H1 (cell line): ENCODE measurements around the gene RHOH. TPM values are rescaled to one million over a fixed set of nuclear protein-coding genes. Genes with fewer than 3 reads are reported as not detected.

Experiments used
- CTCF ChIA-PET: fragments of 300-600 bp; sonication (Branson Sonifier 250); formaldehyde crosslinking; loops from one replicate; lab custom pipeline; 2021; ENCODE audit not compliant: partially characterized antibody; lab: Charles Lee
- POLR2A ChIA-PET: fragments of 300-600 bp; sonication (Branson Sonifier 250); formaldehyde crosslinking; loops from one replicate; lab custom pipeline; 2021; ENCODE audit warnings: inconsistent platforms; ENCODE audit not compliant: partially characterized antibody; lab: Charles Lee
- DNase-seq, 2 experiments: peaks; one replicate each; pipeline versions ENCODE4 v3.0.0 to v3.0.0-alpha.2; 2010 to 2022; ENCODE audit warnings: low spot score in 2 of 2, low read depth in 1 of 2, mixed read lengths in 1 of 2
- FAIRE-seq: peaks from 2 replicates; lab custom pipeline; 2011; peaks lifted over from hg19 to GRCh38; lab: Jason Lieb, UNC
- H2AFZ ChIP-seq: 2 replicates; pipeline ENCODE4 v1.8.1; 2012; ENCODE audit warnings: low read length, inconsistent platforms
- H2AK5ac ChIP-seq: 2 replicates; pipeline ENCODE4 v1.6.1; 2013; ENCODE audit warnings: low read depth, low read length
- H2BK120ac ChIP-seq: replicated peaks from 2 replicates; pipeline ENCODE3; 2013; ENCODE audit warnings: low read depth, low read length, inconsistent platforms
- H2BK12ac ChIP-seq: 2 replicates; pipeline ENCODE4 v1.6.1; 2013; ENCODE audit warnings: low read depth, low read length
- H2BK15ac ChIP-seq: 2 replicates; pipeline ENCODE4 v1.6.1; 2013; ENCODE audit warnings: low read length
- H2BK20ac ChIP-seq: 2 replicates; pipeline ENCODE4 v1.6.1; 2013; ENCODE audit warnings: low read length
- H2BK5ac ChIP-seq: 2 replicates; pipeline ENCODE4 v1.6.1; 2013; ENCODE audit warnings: low read depth, low read length
- H3K14ac ChIP-seq: 2 replicates; pipeline ENCODE4 v1.6.1; 2013; ENCODE audit warnings: inconsistent platforms; ENCODE audit not compliant: insufficient read length
- H3K18ac ChIP-seq: 2 replicates; pipeline ENCODE4 v1.6.1; 2013; ENCODE audit warnings: low read length; ENCODE audit errors: extremely low read depth
- H3K23ac ChIP-seq: 2 replicates; pipeline ENCODE4 v1.6.1; 2013; ENCODE audit warnings: inconsistent platforms; ENCODE audit not compliant: insufficient read length
- H3K23me2 ChIP-seq: 2 replicates; pipeline ENCODE4 v1.6.1; 2013; ENCODE audit warnings: low read depth, low read length
- H3K27ac ChIP-seq: 2 replicates; pipeline ENCODE4 v1.6.1; 2011; ENCODE audit warnings: low read depth, low read length, inconsistent platforms
- H3K27me3 ChIP-seq, 4 experiments: replicated peaks in 1 of 4; 1 replicate in 1 of 4; 2 replicates in 3 of 4; pipeline versions ENCODE4 v1.6.1 to v1.8.1; 2011 to 2013; ENCODE audit warnings: low read length in 3 of 4, mild to moderate bottlenecking in 3 of 4, inconsistent platforms in 2 of 4, mixed read lengths in 2 of 4, moderate library complexity in 1 of 4; ENCODE audit not compliant: control insufficient read depth in 3 of 4, insufficient read depth in 3 of 4; ENCODE audit errors: extremely low read depth in 1 of 4
- H3K36me3 ChIP-seq, 4 experiments: 2 replicates each; pipeline versions ENCODE4 v1.6.1 to v1.8.1; 2011 to 2013; ENCODE audit warnings: mild to moderate bottlenecking in 4 of 4, low read length in 3 of 4, moderate library complexity in 2 of 4, control low read depth in 1 of 4, inconsistent platforms in 1 of 4; ENCODE audit not compliant: insufficient read depth in 4 of 4, control insufficient read depth in 2 of 4
- H3K4ac ChIP-seq: replicated peaks from 2 replicates; pipeline ENCODE3; 2013; ENCODE audit warnings: low read length, low read depth, mixed read lengths, inconsistent platforms; ENCODE audit not compliant: insufficient read length
- H3K4me1 ChIP-seq, 4 experiments: replicated peaks in 1 of 4; 1 replicate in 1 of 4; 2 replicates in 3 of 4; pipeline versions ENCODE4 v1.6.1 to v1.8.1; 2011 to 2013; ENCODE audit warnings: low read length in 3 of 4, inconsistent platforms in 2 of 4, mixed read lengths in 1 of 4; ENCODE audit not compliant: insufficient read depth in 4 of 4, control insufficient read depth in 3 of 4
- H3K4me2 ChIP-seq, 2 experiments: 2 replicates each; pipeline versions ENCODE4 v1.6.1 to v1.8.1; 2011 to 2013; ENCODE audit warnings: low read depth in 2 of 2, low read length in 2 of 2, control low read depth in 1 of 2, inconsistent platforms in 1 of 2, mild to moderate bottlenecking in 1 of 2; ENCODE audit not compliant: insufficient read depth in 1 of 2
- H3K4me3 ChIP-seq, 4 experiments: fragments of 200-600, 300-600 bp in 1 of 4; sonication (generic), shearing (Covaris generic), sonication (Bioruptor Twin) in 1 of 4; 2 replicates each; pipeline versions ENCODE4 v1.5.1 to v1.8.1; 2011 to 2016; ENCODE audit warnings: low read length in 4 of 4, low read depth in 3 of 4, control low read depth in 2 of 4, inconsistent platforms in 2 of 4, mild to moderate bottlenecking in 2 of 4, mixed read lengths in 1 of 4, moderate library complexity in 1 of 4; ENCODE audit not compliant: insufficient read depth in 2 of 4; ENCODE audit errors: extremely low read depth in 1 of 4
- H3K56ac ChIP-seq: replicated peaks from 2 replicates; pipeline ENCODE3; 2013; ENCODE audit warnings: low read depth, mild to moderate bottlenecking, mixed read lengths, low read length, inconsistent platforms; ENCODE audit not compliant: insufficient read length
- H3K79me1 ChIP-seq: 2 replicates; pipeline ENCODE4 v1.6.1; 2013; ENCODE audit warnings: low read depth, low read length, control low read depth
- H3K79me2 ChIP-seq, 2 experiments: 2 replicates each; pipeline versions ENCODE4 v1.6.1 to v1.8.1; 2012 to 2013; ENCODE audit warnings: low read length in 2 of 2, mild to moderate bottlenecking in 2 of 2, inconsistent platforms in 1 of 2; ENCODE audit not compliant: insufficient read depth in 2 of 2, control insufficient read depth in 1 of 2
- H3K9ac ChIP-seq, 4 experiments: replicated peaks in 1 of 4; 1 replicate in 1 of 4; 2 replicates in 3 of 4; pipeline versions ENCODE4 v1.6.1 to v1.8.1; 2011 to 2013; ENCODE audit warnings: low read depth in 3 of 4, low read length in 3 of 4, control low read depth in 2 of 4, mild to moderate bottlenecking in 2 of 4, moderate library complexity in 2 of 4, inconsistent platforms in 1 of 4; ENCODE audit errors: extremely low read depth in 1 of 4
- H3K9me3 ChIP-seq, 2 experiments: 2 replicates each; pipeline versions ENCODE4 v1.6.1 to v1.8.1; 2012 to 2013; ENCODE audit warnings: mild to moderate bottlenecking in 2 of 2, moderate library complexity in 2 of 2, control low read depth in 1 of 2, inconsistent platforms in 1 of 2, low read depth in 1 of 2, low read length in 1 of 2, mixed read lengths in 1 of 2; ENCODE audit not compliant: insufficient read depth in 2 of 2
- H4K20me1 ChIP-seq, 2 experiments: replicated peaks in 1 of 2; 2 replicates each; pipeline versions ENCODE3 to v1.8.1; 2011 to 2013; ENCODE audit warnings: inconsistent platforms in 2 of 2, low read length in 2 of 2, mild to moderate bottlenecking in 1 of 2; ENCODE audit not compliant: insufficient read depth in 2 of 2, control insufficient read depth in 1 of 2
- H4K5ac ChIP-seq: 2 replicates; pipeline ENCODE4 v1.6.1; 2013; ENCODE audit warnings: low read length, low read depth, mixed read lengths, inconsistent platforms; ENCODE audit not compliant: insufficient read length
- H4K8ac ChIP-seq: 2 replicates; pipeline ENCODE4 v1.8.0; 2013; ENCODE audit warnings: mild to moderate bottlenecking, moderate library complexity, low read length, inconsistent platforms; ENCODE audit not compliant: insufficient read depth; ENCODE audit errors: extremely low read depth
- H4K91ac ChIP-seq: replicated peaks from 2 replicates; pipeline ENCODE3; 2013; ENCODE audit warnings: low read length, mixed read lengths, inconsistent platforms; ENCODE audit not compliant: insufficient read length
- EGR1 ChIP-seq: IDR thresholded peaks from 2 replicates; pipeline ENCODE4 v1.6.1; 2011; ENCODE audit warnings: low read depth, low read length, borderline replicate concordance
- EZH2 ChIP-seq: fragments of 200-600 bp; sonication (generic); IDR thresholded peaks from 2 replicates; pipeline ENCODE4 v1.7.1; 2012; ENCODE audit warnings: low read depth, mild to moderate bottlenecking, moderate library complexity, low read length, inconsistent platforms; ENCODE audit not compliant: severe bottlenecking
- KDM1A ChIP-seq: fragments of 200-600, 300-600 bp; sonication (generic); IDR thresholded peaks from 2 replicates; pipeline ENCODE4 v1.7.1; 2016; ENCODE audit warnings: mild to moderate bottlenecking, low read length, borderline replicate concordance
- SIRT6 ChIP-seq: IDR thresholded peaks from one replicate; pipeline ENCODE4 v1.7.1; 2012; ENCODE audit warnings: low read length, inconsistent platforms
- SP2 ChIP-seq: IDR thresholded peaks from 2 replicates; pipeline ENCODE4 v1.6.1; 2012; ENCODE audit warnings: mild to moderate bottlenecking, low read length, inconsistent platforms
- ZNF274 ChIP-seq: IDR thresholded peaks from 2 replicates; pipeline ENCODE4 v1.7.0; 2012; ENCODE audit warnings: low read length, borderline replicate concordance; ENCODE audit errors: extremely low read depth
- WGBS, 2 experiments: shearing (Covaris generic) in 1 of 2; methylation state at CpG; one replicate each; pipeline versions ENCODE4 v1.1.6 to v1.1.7; 2013 to 2015; ENCODE audit warnings: low lambda C conversion rate in 2 of 2, mixed read lengths in 2 of 2, inconsistent platforms in 1 of 2, low coverage in 1 of 2, missing lambda C conversion rate in 1 of 2; ENCODE audit not compliant: insufficient replicate concordance in 2 of 2, insufficient coverage in 1 of 2, insufficient read length in 1 of 2; ENCODE audit errors: extremely low coverage in 1 of 2, missing lambda C conversion rate in 1 of 2; 5-methylcytosine and 5-hydroxymethylcytosine counted together
- polyA plus RNA-seq, 7 experiments: library from polyadenylated mRNA; depleted of rRNA in 3 of 7; stranded (reverse) in 5 of 7; unstranded in 2 of 7; fragments of >200 nt in 5 of 7; fragments of 200-250 nt in 2 of 7; gene quantifications; 1 replicate in 5 of 7; 2 replicates in 1 of 7; 4 replicates in 1 of 7; pipeline versions ENCODE4 v1.2.1 to v1.2.3, GENCODE V29; 2011 to 2013; ENCODE audit warnings: missing spikeins in 2 of 7, mixed read lengths in 2 of 7
- total RNA-seq: library from RNA; stranded (reverse); fragmentation: NEBNext Ultra II Directional; extraction: Animal tissue kit (Norgen Biotek cat#: 25700); gene quantifications from 2 replicates; pipeline ENCODE4 v1.2.1, GENCODE V29; 2021
- TF ChIP-seq, protein P1 (sequence below): IDR thresholded peaks from 2 replicates; pipeline ENCODE4 v1.6.1; 2012; ENCODE audit warnings: inconsistent platforms

RHOH gene
- total and polyA plus RNA-seq, 2 of the 8 experiments (the other 6 are each of a cell fraction or from before 2014, with no cell fraction given): 5.9 to 6.9 TPM

DNA sequence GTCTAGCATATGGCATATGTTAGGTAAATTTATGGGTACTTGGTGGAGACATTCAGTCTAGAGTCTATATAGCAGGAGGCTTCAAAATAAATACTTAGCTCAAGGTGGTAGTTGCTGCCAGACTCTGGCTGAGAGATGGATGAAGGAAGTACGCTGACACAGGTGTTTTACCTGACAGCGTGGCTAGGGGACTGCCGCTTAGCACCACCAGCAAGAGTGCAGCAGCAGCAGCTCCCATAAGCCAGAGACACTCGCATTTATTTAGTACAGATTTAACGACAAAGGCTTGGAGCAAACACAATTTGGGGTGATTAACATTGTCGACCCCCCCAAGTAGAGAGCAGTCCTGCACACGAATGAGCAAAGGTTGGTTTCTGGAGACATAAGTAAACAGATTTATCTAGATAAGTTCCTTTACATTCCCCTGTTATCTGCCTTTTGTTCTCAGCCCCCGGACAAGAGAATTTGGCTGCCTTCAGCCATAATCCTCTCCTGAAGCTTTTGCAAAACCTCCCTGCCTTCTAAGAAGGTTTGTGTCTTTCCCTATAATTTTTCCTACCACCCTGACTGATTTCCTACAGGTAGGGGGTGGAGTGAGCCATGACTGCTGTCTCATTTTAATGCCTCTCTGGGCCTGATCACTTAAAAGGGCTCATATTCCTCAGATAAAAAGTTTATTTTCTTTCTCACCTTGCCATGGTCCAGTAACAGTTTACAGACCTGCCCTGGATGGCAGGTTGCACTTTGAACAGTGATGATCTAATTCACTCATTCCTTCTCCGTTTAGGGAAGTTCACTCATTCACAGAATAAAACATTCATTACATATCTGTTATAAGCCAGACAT lies 64.6 kb downstream of the RHOH start:
- no peak overlapping the region for H3K4me3 ChIP-seq
- no peak overlapping the region for H2BK5ac ChIP-seq
- H2BK120ac ChIP-seq: no peak overlapping the region
- H2BK20ac ChIP-seq: no peak overlapping the region
- no peak overlapping the region for H3K4me2 ChIP-seq
- no peak overlapping the region for H3K14ac ChIP-seq
- no peaks in the 10 kb centered on the region for H4K20me1 ChIP-seq
- H3K9ac ChIP-seq: no peak overlapping the region
- no peak overlapping the region for H4K5ac ChIP-seq
- no peak overlapping the region for H3K4ac ChIP-seq
- no peak overlapping the region for H3K27ac ChIP-seq
- POLR2A ChIA-PET: interaction anchor here (0.5 to 0.6 kb wide), 3 partner anchors 21 to 327 kb away, joined by 3 to 4 read pairs (median 4); no protein-coding TSS in a partner anchor
- no peaks in the 10 kb centered on the region for H3K79me2 ChIP-seq
- no peaks in the 10 kb centered on the region for H3K9me3 ChIP-seq
- H2BK12ac ChIP-seq: no peak overlapping the region
- H3K36me3 ChIP-seq: no peaks in the 10 kb centered on the region
- FAIRE-seq: no peak
- H4K8ac ChIP-seq: no peak overlapping the region
- no peak overlapping the region for H3K56ac ChIP-seq
- H3K23me2 ChIP-seq: no peaks in the 10 kb centered on the region
- H3K27me3 ChIP-seq: no peaks in the 10 kb centered on the region; a peak in 2 of 7 replicates
- TF ChIP-seq KDM1A (no peak), EGR1 (no peak), SP2 (no peak), SIRT6 (no peak), EZH2 (no peak), ZNF274 (no peak)
- TF ChIP-seq, protein P1, sequence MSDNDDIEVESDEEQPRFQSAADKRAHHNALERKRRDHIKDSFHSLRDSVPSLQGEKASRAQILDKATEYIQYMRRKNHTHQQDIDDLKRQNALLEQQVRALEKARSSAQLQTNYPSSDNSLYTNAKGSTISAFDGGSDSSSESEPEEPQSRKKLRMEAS: no peak
- no peak overlapping the region for H2AK5ac ChIP-seq
- H4K91ac ChIP-seq: no peak overlapping the region
- H2AFZ ChIP-seq: no peak overlapping the region
- CTCF ChIA-PET: interaction anchor here (1.1 kb wide), 1 partner anchor 12 kb away, joined by 3 read pairs; no protein-coding TSS in a partner anchor
- no peak for DNase-seq
- H3K18ac ChIP-seq: no peak overlapping the region
- H3K4me1 ChIP-seq: peaks cover 1 to 10% (median 6%) of the 10 kb centered on the region in 4 experiments; a peak in 2 of 7 replicates
- WGBS, 2 experiments: 79% methylated on average over 9 of the region's 9 CpGs; no CpG with 5 or more reads in 1 of the 2 experiments
- H3K23ac ChIP-seq: no peak overlapping the region
- H2BK15ac ChIP-seq: no peak overlapping the region
- H3K79me1 ChIP-seq: no peaks in the 10 kb centered on the region
